NCI-H1417 (cell line): ENCODE measurements around the gene PSMD13.
"Not testable (repeated sequence)": the region's sequence is repeated elsewhere in the genome, so short reads cannot be mapped to it uniquely, and the experiment has no call there.

Experiments used
- DNase-seq, 3 experiments: peaks; one replicate each; lab custom pipeline; 2025; lab: John Stamatoyannopoulos, UW

Gene PSMD13

GRCh38 chr11:217704-218103 lies 19.1 kb upstream of the PSMD13 start:
- DNase-seq: no peak

GRCh38 chr11:218815-219593 lies 17.8 kb upstream of the PSMD13 start:
- no peak for DNase-seq

DNA sequence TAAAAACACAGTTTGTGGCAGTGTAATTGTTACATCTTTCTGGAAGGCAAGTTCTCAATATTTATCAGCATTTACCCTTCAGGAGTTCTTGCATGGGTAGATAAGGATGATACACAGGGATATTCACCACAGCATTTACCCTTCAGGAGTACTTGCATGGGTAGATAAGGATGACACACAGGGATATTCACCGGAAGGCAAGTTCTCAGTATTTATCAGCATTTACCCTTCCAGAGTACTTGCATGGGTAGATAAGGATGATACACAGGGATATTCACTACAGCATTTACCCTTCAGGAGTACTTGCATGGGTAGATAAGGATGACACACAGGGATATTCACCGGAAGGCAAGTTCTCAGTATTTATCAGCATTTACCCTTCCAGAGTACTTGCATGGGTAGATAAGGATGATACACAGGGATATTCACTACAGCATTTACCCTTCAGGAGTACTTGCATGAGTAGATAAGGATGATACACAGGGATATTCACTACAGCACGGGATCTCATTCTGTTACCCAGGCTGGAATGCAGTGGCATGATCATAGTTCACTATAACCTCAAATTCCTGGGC lies 16.0 kb upstream of the PSMD13 start:
- DNase-seq: not testable (repeated sequence)

GRCh38 chr11:221539-221938 lies 15.2 kb upstream of the PSMD13 start:
- no peak for DNase-seq

DNA sequence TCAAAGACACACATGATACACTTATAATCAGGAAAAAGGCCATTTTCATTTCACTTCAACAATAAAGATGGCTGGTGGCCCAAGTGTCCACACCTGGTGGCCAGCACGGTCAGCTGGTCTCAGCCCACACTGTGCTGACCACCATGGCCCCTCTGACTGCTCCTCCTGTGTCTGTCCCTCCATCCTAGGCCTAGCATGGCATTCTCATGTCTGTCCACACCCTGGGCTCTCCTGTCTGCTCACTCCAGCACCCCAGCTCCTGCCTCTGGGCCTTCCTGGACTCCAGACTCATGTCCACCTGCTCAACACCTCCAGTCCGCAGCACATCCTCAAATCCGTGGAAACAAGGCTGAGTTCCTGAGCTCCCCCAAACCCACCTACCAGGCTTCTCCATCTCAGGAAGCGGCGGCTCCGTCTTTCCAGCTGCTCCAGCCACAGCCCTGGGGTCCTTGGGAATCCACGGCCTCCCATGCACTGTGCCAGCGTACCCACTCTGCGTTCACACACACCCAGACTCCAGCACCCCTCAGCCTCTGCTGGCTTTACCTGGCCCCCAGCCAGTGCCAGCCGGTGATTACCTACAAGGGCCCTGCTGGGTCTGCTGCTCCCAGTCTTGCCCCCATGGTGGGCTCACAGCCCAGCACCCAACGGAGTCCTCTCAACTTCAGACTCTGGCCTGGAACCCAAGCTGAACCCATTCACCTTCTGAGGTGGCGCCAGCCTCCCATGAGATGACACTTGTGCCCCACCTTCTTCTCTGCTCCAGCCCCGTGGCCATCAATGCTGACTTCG lies 14.6 kb upstream of the PSMD13 start:
- DNase-seq: no peak

- DNase-seq: no peak
Measured at GRCh38 chr11:223026-223789, 13.6 kb upstream of the PSMD13 start.

DNA sequence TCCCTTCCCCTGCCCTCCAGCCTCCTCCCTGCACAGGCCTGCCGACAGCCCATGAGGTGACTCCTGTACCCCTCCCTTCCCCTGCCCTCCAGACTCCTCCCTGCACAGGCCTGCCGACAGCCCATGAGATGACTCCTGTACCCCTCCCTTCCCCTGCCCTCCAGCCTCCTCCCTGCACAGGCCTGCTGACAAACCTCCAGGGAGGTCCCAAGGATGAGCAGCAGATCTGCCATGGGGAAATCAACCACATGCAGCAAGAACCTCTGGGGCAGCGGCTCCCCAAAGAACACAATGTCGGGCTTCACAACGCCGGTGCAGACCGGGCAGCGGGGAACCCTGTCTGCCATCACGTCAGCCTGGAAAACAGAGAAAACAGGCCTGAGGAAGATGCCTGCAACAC lies 12.9 kb upstream of the PSMD13 start:
- DNase-seq: no peak

DNA sequence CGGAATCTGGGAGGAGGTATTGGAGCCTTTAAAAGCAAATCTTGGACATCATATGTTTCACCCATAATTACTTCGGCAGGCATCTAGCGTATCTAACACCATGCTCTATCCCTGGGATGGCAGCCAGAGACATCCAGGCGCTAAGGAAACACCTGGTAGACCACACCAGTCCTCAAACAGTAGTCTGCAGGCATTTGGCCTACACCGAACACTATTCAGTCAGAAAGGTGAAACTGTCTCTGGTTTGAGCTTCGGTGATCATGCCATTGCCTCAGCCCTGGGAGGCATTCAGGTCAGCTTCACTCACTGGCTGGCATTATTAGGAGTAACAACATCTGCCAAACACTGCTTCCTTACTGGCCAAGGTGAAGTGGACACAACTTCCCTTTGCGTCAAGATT lies 12.4 kb upstream of the PSMD13 start:
- DNase-seq: no peak

GRCh38 chr11:225734-226453 lies 10.9 kb upstream of the PSMD13 start:
- DNase-seq: peak in 1 of 3 experiments; percentile 41

DNA sequence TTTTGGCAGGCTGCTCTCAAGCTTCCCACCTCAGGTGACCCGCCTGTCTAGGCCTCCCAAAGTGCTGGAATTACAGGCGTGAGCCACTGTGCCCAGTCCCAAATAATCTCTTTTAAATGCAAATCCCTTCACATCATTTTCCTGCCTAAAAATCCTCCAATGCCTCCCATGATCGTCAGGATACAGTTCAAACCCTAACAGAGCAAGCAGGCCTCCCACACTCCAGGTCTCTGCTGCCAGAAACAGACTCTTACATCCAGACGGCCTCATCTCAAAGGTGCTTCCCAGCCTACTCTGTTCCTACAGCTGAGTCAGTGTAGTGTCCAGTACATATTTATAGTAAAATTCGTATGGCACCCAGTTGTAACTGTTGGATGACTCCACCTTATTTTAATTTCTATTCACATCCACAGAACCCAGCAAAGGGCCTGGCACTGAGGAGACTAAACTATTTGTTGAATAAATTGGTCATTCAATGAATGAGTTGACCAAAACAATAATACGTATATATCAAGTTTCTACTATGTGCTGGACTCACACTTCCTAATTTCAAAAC lies 8.9 kb upstream of the PSMD13 start:
- no peak for DNase-seq

- DNase-seq: no peak
Measured at GRCh38 chr11:230431-230830, 6.3 kb upstream of the PSMD13 start.

DNA sequence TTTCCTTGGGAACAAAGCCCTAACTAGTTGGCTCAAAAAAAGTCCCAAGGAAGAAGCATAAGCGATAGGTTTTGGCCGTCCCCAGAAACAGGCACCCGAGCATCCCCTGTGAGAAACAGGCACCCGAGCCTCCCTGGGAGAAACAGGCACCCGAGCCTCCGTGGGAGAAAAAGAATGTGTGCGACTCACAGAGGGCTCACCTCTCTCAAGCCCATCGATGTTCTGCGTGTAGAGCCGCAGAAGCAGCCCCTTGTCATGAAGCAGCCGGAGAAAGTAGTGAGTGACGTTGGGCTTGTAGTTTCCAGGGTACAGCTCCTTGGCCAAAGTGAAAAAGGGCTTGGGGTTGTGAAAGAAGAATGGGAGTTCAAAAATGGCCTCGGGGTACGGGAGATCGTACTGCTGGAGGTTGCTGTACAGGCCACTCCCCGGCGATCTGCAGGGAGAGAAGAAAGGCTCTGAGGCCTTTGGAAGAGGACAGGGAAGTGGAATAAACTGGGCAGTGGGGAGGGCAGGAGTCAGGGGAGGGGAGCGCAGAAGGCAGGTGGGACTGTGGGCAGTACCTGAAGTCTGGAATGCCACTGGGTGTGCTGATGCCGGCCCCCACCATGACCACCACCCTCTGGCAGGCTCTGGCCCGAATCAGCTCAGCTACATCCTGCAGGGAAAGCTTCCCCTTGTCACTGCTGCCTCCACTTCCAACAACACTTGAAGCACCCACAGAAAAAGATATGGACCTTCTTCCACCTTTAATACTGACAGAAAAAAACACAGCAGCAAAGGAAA lies 3.8 kb upstream of the PSMD13 start:
- no peak for DNase-seq

DNA sequence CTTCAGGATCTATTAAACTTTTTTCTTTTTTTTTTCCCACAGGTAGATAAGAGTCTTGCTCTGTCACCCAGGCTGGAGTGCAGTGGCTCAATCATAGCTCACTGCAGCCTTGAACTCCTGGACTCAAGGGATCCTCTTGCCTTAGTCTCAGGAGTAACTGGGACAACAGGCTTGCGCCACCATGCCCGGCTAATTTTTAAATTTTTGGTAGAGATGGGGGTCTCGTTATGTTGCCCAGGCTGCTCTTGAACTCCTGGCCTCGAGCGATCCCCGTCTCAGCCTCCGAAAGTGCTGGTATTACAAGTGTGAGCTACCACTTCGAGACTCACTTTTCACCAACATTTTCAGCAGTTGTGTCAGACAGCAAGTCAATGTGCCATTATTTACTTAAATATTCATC lies 1.6 kb upstream of the PSMD13 start:
- DNase-seq: no peak

GRCh38 chr11:235609-235996 lies 1.2 kb upstream of the PSMD13 start:
- no peak for DNase-seq

- peak; percentile 84 to 88 (median 86) for DNase-seq
Measured at GRCh38 chr11:235997-236773, 591 bp upstream of the PSMD13 start, which contains the start of gene SIRT3. Gene SIRT3 (minus strand): TSS chr11:236342. CDS start chr11:236328, 14 bp downstream.

- not testable (repeated sequence) for DNase-seq
Measured at GRCh38 chr11:238346-238745, 1.6 kb downstream of the PSMD13 start.

DNA sequence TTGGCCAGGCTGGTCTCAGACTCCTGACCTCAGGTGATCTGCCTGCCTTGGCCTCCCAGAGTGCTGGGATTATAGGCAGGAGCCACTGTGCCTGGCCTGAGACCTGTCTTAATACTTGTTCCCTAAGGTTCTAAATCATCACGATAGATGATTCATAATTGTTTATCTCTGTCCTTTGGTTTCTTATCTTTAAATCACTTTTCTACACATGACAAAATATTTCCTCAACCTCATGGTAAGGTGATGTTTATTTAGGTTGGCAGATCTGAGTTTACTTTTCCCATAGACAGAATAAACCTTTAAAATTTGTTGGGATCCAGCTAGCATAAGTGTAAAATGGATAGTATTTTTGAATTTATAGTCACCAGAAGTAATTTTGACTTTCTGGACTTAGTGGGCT lies 3.5 kb downstream of the PSMD13 start:
- no peak for DNase-seq

- no peak for DNase-seq
Measured at GRCh38 chr11:241634-242033, 4.9 kb downstream of the PSMD13 start.

DNA sequence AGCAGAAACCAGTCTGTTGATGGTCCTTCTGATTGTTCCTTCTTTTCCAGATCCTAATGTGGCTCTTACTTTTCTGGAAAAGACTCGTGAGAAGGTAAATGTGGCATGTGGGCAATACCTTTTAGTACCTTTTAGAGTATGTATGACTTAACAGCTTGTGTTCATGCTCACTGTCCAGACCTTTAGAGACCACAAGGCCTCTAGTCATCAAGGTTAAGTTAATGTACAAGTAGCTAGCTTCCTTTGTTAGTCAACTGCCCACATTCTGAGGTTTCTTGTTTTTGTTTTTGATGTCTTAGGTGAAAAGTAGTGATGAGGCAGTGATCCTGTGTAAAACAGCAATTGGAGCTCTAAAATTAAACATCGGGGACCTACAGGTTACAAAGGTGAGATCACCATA lies 7.6 kb downstream of the PSMD13 start:
- DNase-seq: no peak

- DNase-seq: no peak
Measured at GRCh38 chr11:249062-249461, 12.3 kb downstream of the PSMD13 start.
